ENCODE data around the gene LTBP1.

- TF ChIP-seq EZH2 (IDR thresholded peaks at IDR 0.05; ENCODE audit: insufficient read depth, poor library complexity, severe bottlenecking) (no peak), EZH2phosphoT487 (IDR thresholded peaks at IDR 0.05; ENCODE audit: insufficient read depth, low read depth) (no peak)
Observed at GRCh38 chr2:33384599-33384961, 437.8 kb downstream of the LTBP1 start.
